ENCODE measurements around the gene MEP1B. TPM values are rescaled to one million over a fixed set of nuclear protein-coding genes. Genes with fewer than 3 reads are reported as not detected.

Gene MEP1B
- total RNA-seq, 4 donors from 2014 or later = 0.23 TPM; not detected in 3

- H3K27me3 ChIP-seq = no peaks in the 10 kb centered on the region
- no peaks in the 10 kb centered on the region for H3K36me3 ChIP-seq
- no peaks in the 10 kb centered on the region for H3K4me1 ChIP-seq
- 60% methylated on average over 2 of the region's 2 CpGs for WGBS
- H3K4me3 ChIP-seq = no peak overlapping the region
- no peak for DNase-seq (ENCODE audit: extremely low spot score)
- H3K27ac ChIP-seq (replicated peaks in 1 of 4) = no peak overlapping the region
- TF ChIP-seq POLR2A (IDR thresholded peaks at IDR 0.05; ENCODE audit: low read depth) = no peak
- no peak for TF ChIP-seq CTCF (IDR thresholded peaks at IDR 0.05)
- TF ChIP-seq EP300 (IDR thresholded peaks at IDR 0.05) = no peak
- TF ChIP-seq POLR2AphosphoS5 (IDR thresholded peaks at IDR 0.05) = no peak
- H3K9me3 ChIP-seq = no peaks in the 10 kb centered on the region
- intact Hi-C loops (cut with DNase I) = no loop called here
Observed at GRCh38 chr18:32190209-32190608, 370 bp downstream of the MEP1B start.

GRCh38 chr18:32195881-32196815, 6.3 kb downstream of the MEP1B start:
- TF ChIP-seq POLR2AphosphoS5 (IDR thresholded peaks at IDR 0.05) = no peak
- TF ChIP-seq POLR2A (IDR thresholded peaks at IDR 0.05; ENCODE audit: low read depth) = no peak
- TF ChIP-seq CTCF (IDR thresholded peaks at IDR 0.05) = no peak
- no peak for TF ChIP-seq EP300 (IDR thresholded peaks at IDR 0.05)
- no peaks in the 10 kb centered on the region for H3K9me3 ChIP-seq
- H3K4me1 ChIP-seq = no peaks in the 10 kb centered on the region
- no peak for DNase-seq (ENCODE audit: extremely low spot score)
- intact Hi-C loops (cut with DNase I) = no loop called here
- no peaks in the 10 kb centered on the region for H3K27me3 ChIP-seq
- no peak overlapping the region for H3K4me3 ChIP-seq
- H3K36me3 ChIP-seq = no peaks in the 10 kb centered on the region
- WGBS = 98% methylated on average over 20 of the region's 32 CpGs
- H3K27ac ChIP-seq (replicated peaks in 1 of 4) = no peak overlapping the region

- WGBS = 54% methylated on average over 2 of the region's 2 CpGs
- Histone ChIP-seq H3K4me3 (no peak overlapping the region), H3K4me1 (no peaks in the 10 kb centered on the region), H3K36me3 (no peaks in the 10 kb centered on the region), H3K27me3 (no peaks in the 10 kb centered on the region), H3K27ac (replicated peaks in 1 of 4) (no peak overlapping the region), H3K9me3 (no peaks in the 10 kb centered on the region)
- DNase-seq (ENCODE audit: extremely low spot score) = no peak
- intact Hi-C loops (cut with DNase I) = no loop called here
- TF ChIP-seq POLR2AphosphoS5 (IDR thresholded peaks at IDR 0.05) = no peak
- no peak for TF ChIP-seq EP300 (IDR thresholded peaks at IDR 0.05)
- TF ChIP-seq CTCF (IDR thresholded peaks at IDR 0.05) = no peak
- TF ChIP-seq POLR2A (IDR thresholded peaks at IDR 0.05; ENCODE audit: low read depth) = no peak
Observed at GRCh38 chr18:32200766-32201165, 10.9 kb downstream of the MEP1B start.

- 68% methylated on average over 3 of the region's 3 CpGs for WGBS
- Histone ChIP-seq H3K4me1 (no peaks in the 10 kb centered on the region), H3K27me3 (no peaks in the 10 kb centered on the region), H3K27ac (replicated peaks in 1 of 4) (no peak overlapping the region), H3K4me3 (no peak overlapping the region), H3K9me3 (no peaks in the 10 kb centered on the region), H3K36me3 (no peaks in the 10 kb centered on the region)
- intact Hi-C loops (cut with DNase I) = no loop called here
- DNase-seq (ENCODE audit: extremely low spot score) = no peak
- TF ChIP-seq CTCF (IDR thresholded peaks at IDR 0.05) (no peak), EP300 (IDR thresholded peaks at IDR 0.05) (no peak), POLR2A (IDR thresholded peaks at IDR 0.05; ENCODE audit: low read depth) (no peak), POLR2AphosphoS5 (IDR thresholded peaks at IDR 0.05) (no peak)
Observed at GRCh38 chr18:32201948-32202672, 12.3 kb downstream of the MEP1B start.

Data from esophagus muscularis mucosa (tissue), 4 donors.